ENCODE results near the gene URM1. TPM values are rescaled to one million over a fixed set of nuclear protein-coding genes. Genes with fewer than 3 reads are reported as not detected.

URM1 gene
- total and polyA plus RNA-seq, 2 experiments from 2014 or later, result 48.0 to 71.0 TPM

DNA sequence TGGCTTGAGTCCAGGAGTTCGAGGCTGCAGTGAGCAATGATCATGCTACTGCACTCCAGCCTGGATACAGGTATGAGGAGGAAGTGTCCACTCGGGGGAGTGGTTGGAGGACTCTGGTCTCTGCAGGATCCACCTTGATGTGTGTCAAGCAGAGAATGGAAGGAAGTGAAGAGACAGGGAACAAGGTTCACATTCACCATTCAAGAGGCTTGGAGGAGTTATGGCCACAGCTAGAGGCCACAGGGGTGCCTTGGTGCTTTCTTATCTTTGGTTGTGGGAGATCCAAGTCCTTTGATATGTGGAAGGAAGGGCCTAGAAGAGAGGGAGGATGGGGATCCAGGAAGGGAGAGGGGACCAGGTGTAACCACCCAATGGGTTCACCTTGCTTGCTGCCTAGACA, 44.1 kb downstream of the URM1 start:
- H3K4me1 ChIP-seq (ENCODE audit: low read depth), result peaks cover 8% of the 10 kb centered on the region
- H3K4me3 ChIP-seq, result no peak overlapping the region
- H3K27ac ChIP-seq, result no peak overlapping the region
- no peak for DNase-seq (ENCODE audit: low read depth in 1 of 2, low spot score in 1 of 2)
- TF ChIP-seq, protein P1, sequence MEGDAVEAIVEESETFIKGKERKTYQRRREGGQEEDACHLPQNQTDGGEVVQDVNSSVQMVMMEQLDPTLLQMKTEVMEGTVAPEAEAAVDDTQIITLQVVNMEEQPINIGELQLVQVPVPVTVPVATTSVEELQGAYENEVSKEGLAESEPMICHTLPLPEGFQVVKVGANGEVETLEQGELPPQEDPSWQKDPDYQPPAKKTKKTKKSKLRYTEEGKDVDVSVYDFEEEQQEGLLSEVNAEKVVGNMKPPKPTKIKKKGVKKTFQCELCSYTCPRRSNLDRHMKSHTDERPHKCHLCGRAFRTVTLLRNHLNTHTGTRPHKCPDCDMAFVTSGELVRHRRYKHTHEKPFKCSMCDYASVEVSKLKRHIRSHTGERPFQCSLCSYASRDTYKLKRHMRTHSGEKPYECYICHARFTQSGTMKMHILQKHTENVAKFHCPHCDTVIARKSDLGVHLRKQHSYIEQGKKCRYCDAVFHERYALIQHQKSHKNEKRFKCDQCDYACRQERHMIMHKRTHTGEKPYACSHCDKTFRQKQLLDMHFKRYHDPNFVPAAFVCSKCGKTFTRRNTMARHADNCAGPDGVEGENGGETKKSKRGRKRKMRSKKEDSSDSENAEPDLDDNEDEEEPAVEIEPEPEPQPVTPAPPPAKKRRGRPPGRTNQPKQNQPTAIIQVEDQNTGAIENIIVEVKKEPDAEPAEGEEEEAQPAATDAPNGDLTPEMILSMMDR (IDR thresholded peaks at IDR 0.05; ENCODE audit: low read depth, low read length), result no peak
- H3K27me3 ChIP-seq, result peaks cover 31% of the 10 kb centered on the region
- H3K36me3 ChIP-seq, result no peaks in the 10 kb centered on the region
- H3K9me3 ChIP-seq (ENCODE audit: low read depth), result no peaks in the 10 kb centered on the region

DNA sequence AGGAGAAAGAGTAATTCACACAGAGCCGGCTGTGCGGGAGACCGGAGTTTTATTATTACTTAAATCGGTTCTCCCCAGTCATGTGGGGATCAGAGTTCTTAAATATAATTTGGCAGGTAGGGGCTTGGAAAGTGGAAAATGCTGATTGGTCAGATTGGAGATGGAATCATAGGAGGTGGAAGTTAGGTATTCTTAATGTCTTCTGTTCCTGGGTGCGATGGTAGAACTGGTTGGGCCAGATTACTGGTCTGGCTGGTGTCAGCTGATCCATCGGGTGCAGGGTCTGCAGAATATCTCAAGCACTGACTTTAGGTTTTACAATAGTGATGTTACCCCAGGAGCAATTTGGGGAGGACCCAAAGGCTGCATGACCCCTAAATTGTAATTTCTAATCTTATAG, 44.8 kb downstream of the URM1 start:
- peaks cover 23% of the 10 kb centered on the region for H3K27me3 ChIP-seq
- no peak for DNase-seq (ENCODE audit: low read depth in 1 of 2, low spot score in 1 of 2)

GRCh38 chr9:128416432-128417019, 45.4 kb downstream of the URM1 start:
- Histone ChIP-seq H3K9me3 (ENCODE audit: low read depth) (no peaks in the 10 kb centered on the region), H3K4me3 (no peak overlapping the region), H3K36me3 (no peaks in the 10 kb centered on the region), H3K4me1 (ENCODE audit: low read depth) (peaks cover 8% of the 10 kb centered on the region), H3K27ac (no peak overlapping the region), H3K27me3 (peaks cover 18% of the 10 kb centered on the region)
- no peak for DNase-seq (ENCODE audit: low read depth in 1 of 2, low spot score in 1 of 2)
- TF ChIP-seq, protein P1 (IDR thresholded peaks at IDR 0.05; ENCODE audit: low read depth, low read length), result no peak

More for the DNA sequence above, 44.8 kb downstream of the URM1 start:
- TF ChIP-seq, protein P1 (IDR thresholded peaks at IDR 0.05; ENCODE audit: low read depth, low read length), result no peak
- Histone ChIP-seq H3K9me3 (ENCODE audit: low read depth) (no peaks in the 10 kb centered on the region), H3K27ac (no peak overlapping the region), H3K36me3 (no peaks in the 10 kb centered on the region), H3K4me3 (no peak overlapping the region), H3K4me1 (ENCODE audit: low read depth) (peaks cover 8% of the 10 kb centered on the region)

DNA sequence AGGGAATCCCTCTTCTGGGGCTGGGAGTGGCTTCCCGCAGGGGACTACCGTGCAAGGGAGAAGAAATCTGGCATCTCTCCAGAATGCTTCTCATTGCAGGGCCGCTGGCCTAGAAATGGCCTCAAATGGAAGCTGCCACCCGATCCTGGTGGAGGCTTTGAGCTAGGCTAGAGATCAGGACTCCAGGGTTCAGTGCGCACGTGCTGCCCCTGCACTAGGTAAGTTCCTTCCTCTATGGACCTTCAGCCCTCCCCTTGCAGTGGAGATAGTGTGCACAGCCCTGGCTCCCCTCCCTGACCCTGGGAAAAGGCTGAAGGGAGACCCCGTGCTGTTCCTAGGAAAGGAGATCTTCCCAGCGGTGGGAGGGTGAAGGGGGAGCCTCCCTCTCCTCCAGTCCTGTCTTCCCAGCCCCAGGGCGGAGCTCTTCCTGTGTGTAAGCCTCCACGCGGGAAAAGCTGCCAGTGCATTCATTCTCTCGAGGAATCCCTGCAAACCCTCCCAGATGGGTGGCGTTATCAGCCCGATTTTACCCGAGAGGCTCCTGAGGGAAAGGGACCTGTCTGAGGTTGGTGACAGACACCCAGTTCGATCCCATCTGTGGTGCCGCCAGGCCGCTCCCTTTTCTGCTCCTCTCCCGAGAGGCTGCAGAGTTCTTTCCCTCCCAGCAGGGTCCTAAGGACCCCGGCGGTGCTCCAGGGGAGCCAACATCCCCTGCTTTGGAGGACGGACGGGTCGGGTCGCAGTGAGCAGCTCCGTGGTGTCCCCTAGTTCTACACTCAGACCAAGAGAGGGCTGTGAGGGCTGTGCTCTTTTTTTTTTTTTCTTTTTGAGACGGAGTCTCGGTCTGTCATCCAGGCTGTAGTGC, 48.1 kb downstream of the URM1 start:
- Histone ChIP-seq H3K27ac (no peak overlapping the region), H3K9me3 (ENCODE audit: low read depth) (no peaks in the 10 kb centered on the region), H3K4me3 (no peak overlapping the region), H3K4me1 (ENCODE audit: low read depth) (peaks cover 8% of the 10 kb centered on the region), H3K36me3 (no peaks in the 10 kb centered on the region), H3K27me3 (peaks cover 11% of the 10 kb centered on the region)
- peak; percentile 56 to 63 for DNase-seq (ENCODE audit: low read depth in 1 of 2, low spot score in 1 of 2)
- TF ChIP-seq, protein P1 (IDR thresholded peaks at IDR 0.05; ENCODE audit: low read depth, low read length), result no peak

GRCh38 chr9:128420060-128420650, 49.0 kb downstream of the URM1 start:
- Histone ChIP-seq H3K9me3 (ENCODE audit: low read depth) (no peaks in the 10 kb centered on the region), H3K27ac (no peak overlapping the region), H3K4me1 (ENCODE audit: low read depth) (peaks cover 8% of the 10 kb centered on the region), H3K4me3 (peak overlapping the region; percentile 80), H3K27me3 (peaks cover 7% of the 10 kb centered on the region), H3K36me3 (no peaks in the 10 kb centered on the region)
- DNase-seq (ENCODE audit: low read depth in 1 of 2, low spot score in 1 of 2), result peak; percentile 75 to 86
- TF ChIP-seq, protein P1 (IDR thresholded peaks at IDR 0.05; ENCODE audit: low read depth, low read length), result peak; percentile 87
